Astrocyte of the spinal cord (primary cell): ENCODE results near the gene LYAR.

ENCODE experiments used
- DNase-seq: peaks from one replicate; pipeline ENCODE4 v3.0.0; 2011; ENCODE audit warnings: low read depth, low spot score
- H3K4me3 ChIP-seq: 2 replicates; pipeline ENCODE4 v1.5.1; 2011; ENCODE audit warnings: low read depth, mild to moderate bottlenecking, low read length, moderate library complexity
- in situ Hi-C: cut with HindIII; loops from 2 replicates; pipeline ENCODE4 v1.10.0; 2017; ENCODE audit warnings: low sequenced_read_pairs
- TF ChIP-seq, protein P1 (sequence below): IDR thresholded peaks from 2 replicates; pipeline ENCODE4 v1.5.1; 2012; ENCODE audit warnings: low read depth, mild to moderate bottlenecking, low read length, inconsistent platforms

LYAR gene, protein sequence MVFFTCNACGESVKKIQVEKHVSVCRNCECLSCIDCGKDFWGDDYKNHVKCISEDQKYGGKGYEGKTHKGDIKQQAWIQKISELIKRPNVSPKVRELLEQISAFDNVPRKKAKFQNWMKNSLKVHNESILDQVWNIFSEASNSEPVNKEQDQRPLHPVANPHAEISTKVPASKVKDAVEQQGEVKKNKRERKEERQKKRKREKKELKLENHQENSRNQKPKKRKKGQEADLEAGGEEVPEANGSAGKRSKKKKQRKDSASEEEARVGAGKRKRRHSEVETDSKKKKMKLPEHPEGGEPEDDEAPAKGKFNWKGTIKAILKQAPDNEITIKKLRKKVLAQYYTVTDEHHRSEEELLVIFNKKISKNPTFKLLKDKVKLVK

DNA sequence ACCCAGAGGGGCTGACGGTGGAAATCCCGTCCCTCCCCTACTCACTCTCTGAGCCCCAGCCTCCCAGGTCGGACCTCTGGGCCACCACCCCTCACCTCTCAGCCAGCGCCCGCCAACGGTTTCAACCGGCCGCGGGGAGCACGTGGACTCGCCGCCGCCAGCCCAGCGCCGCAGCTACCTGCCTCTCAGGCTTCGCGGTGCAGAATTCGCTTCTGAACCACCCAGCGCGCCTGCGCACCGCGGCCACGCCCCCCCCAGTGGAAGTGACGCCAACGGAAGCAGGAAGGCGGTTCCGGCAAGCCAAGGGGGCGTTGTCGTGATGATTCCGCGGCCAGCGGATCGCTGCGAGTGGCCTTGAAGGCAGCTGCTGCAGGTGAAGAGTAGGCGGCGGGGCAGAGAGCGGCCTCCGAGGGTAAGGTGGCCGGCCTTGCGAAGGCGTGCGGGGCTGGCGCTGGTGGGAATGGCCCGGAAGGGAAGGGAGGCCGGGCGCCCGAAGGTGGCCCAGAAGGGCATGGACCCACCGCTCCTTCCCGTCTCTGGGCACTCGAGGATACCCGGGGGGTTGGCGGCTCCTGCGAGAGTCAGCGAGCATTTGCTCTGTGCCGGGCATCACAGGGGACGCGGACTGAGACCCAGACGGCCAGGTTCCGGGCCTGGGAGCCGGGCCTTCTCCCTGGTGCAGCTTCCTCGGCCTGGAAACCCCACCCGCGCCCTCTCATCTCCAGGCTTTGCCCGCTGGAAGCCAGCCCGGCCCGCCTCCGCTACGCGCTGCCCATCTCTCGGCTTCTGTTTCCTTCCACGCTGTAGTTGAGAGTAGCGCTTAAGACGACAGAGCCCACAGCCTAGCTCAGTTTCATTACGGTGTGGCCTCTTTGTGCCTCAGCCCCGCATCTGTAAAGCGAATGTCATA lies at the start of gene LYAR, which contains the start of gene ZBTB49:
Gene LYAR (minus strand): TSS at position 214 of the 910 bp plus-strand sequence. CDS start 6,412 bp downstream, outside the sequence.
Gene ZBTB49 (plus strand): TSS at position 311 of the 910 bp plus-strand sequence. CDS start 9,695 bp downstream, outside the sequence.
- TF ChIP-seq, protein P1, sequence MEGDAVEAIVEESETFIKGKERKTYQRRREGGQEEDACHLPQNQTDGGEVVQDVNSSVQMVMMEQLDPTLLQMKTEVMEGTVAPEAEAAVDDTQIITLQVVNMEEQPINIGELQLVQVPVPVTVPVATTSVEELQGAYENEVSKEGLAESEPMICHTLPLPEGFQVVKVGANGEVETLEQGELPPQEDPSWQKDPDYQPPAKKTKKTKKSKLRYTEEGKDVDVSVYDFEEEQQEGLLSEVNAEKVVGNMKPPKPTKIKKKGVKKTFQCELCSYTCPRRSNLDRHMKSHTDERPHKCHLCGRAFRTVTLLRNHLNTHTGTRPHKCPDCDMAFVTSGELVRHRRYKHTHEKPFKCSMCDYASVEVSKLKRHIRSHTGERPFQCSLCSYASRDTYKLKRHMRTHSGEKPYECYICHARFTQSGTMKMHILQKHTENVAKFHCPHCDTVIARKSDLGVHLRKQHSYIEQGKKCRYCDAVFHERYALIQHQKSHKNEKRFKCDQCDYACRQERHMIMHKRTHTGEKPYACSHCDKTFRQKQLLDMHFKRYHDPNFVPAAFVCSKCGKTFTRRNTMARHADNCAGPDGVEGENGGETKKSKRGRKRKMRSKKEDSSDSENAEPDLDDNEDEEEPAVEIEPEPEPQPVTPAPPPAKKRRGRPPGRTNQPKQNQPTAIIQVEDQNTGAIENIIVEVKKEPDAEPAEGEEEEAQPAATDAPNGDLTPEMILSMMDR, result no peak
- in situ Hi-C loops, result no loop called here
- peak; percentile 92 for DNase-seq
- peak within 1 kb of the TSS; percentile 95 for H3K4me3 ChIP-seq

DNA sequence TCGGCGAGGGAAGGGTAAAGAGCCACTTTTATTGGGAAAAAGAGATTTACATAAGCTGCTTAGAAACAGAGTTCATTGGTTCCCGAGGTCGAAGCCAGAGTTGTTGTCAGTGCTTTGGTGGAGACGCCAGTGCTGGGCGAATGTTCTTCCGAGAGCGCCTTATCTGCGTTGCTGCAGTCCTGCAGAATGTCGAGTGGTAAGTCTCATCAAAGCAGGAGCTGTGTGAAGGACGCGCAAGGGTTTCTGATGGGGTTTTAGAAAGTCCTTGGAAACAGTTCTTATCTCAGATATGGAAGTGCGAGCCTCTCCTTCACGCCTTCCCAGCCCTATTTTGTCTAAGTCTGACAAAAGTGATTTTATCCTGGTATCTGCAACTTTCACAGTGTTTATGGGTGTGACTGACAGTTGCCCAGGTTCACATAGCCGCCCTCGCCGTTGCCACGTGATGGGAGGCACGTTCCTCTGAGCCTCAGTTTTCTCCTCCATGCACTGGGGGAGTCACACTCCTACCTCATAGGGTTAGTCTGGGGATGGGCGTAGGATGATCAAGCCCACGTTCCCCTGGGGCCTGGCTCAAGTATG lies 49.6 kb upstream of the LYAR start:
- in situ Hi-C loops, result no loop called here
- H3K4me3 ChIP-seq, result no peak overlapping the region
- DNase-seq, result no peak
- TF ChIP-seq, protein P1, result no peak

DNA sequence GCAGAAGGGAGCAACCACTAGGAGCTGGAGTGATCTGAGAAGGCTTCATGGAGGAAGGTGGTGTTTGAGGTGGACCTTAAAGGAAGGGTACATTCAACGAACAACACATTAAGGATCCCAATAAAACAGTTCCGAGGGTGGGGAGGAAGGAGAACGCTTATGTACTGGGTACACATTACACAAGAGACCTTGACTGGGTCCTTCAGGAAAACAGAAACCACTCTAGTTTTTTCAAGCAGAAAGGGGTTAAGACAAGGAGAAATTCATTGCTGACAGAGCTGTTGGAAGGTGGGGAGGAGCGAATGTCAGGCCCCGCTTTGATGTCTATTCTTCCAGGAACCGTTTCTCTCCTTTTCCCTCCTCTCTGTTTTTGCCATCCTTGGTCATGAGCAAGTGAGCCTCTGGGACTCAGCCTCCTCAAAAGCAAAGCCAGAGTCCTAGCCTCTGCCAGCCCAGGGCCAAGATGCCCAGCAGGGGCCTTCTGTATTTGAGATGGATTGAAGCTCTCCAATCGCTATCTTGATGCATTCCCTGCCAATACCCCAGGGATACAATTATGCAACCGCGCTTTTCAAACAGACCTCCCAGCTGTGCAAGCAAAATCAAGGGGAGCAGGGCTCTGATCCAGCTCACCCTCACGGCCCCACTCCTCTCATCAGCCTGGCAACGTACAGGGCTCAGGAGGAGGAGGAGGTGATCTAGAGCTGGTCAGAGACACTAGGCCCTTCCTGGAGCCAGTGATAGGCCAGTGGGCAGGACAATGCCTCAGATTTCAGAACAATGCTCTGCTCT lies 48.5 kb upstream of the LYAR start:
- TF ChIP-seq, protein P1, result no peak
- no peak for DNase-seq
- H3K4me3 ChIP-seq, result no peak overlapping the region
- in situ Hi-C loops, result no loop called here

DNA sequence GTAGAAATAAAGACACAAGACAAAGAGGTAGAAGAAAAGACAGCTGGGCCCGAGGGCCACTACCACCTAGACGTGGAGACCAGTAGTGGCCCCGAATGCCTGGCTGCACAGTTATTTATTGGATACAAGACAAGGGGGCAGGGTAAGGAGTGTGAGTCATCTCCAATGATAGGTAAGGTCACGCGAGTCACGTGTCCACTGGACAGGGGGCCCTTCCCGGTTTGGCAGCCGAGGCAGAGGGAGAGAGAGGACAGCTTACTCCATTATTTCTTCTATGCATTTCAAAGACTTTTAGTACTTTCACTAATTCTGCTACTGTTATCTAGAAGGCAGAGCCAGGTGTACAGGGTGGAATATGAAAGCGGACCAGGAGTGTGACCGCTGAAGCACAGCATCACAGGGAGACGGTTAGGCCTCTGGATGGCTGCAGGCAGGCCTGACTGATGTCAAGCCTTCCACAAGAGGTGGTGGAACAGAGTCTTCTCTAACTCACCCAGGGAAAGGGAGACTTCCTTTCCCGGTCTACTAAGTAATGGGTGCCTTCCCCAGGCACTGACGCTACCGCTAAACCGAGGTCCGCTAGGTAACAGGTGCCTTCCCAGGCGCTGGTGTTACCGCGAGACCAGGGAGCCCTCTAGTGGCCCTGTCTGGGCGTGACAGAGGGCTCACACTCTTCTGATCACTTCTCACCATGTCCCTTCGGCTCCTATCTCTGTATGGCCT lies 45.0 kb upstream of the LYAR start:
- TF ChIP-seq, protein P1, result peak; percentile 92
- in situ Hi-C loops, result no loop called here
- peak; percentile 45 for DNase-seq
- H3K4me3 ChIP-seq, result no peak overlapping the region

DNA sequence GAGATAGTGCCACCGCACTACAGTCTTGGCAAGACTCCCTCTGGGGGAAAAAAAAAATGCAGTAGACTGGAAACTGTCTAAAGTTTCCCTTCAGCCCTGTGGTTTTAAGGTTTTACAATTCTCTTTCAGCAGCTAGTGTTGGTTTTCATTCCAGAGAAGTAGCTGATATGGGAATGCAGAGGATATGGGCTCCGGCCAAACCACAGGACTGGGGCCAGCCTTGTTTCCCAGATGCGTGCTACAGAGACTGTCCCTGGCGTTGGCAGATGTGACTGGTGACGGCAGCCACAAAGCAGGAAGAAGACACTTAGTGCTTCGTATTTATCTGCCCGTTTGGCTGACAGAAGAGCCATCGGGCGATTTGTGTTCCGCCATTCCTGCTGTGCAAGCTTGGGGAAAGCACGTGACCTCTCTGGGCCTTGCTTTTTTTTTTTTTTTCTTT lies 43.3 kb upstream of the LYAR start:
- H3K4me3 ChIP-seq, result no peak overlapping the region
- TF ChIP-seq, protein P1, result no peak
- peak; percentile 79 for DNase-seq
- in situ Hi-C loops, result no loop called here
